ENCODE measurements around the gene ACTR3. TPM values are rescaled to one million over a fixed set of nuclear protein-coding genes. Genes with fewer than 3 reads are reported as not detected.

ACTR3 gene
- total and polyA plus RNA-seq, 2 experiments from 2014 or later, result 63.7 to 137 TPM

GRCh38 chr2:113967272-113967671, 77.4 kb downstream of the ACTR3 start:
- no peaks in the 10 kb centered on the region for H3K9me3 Mint-ChIP-seq
- Histone ChIP-seq H2AFZ (no peak overlapping the region), H3K4me3 (no peak overlapping the region), H3K79me2 (replicated peaks; ENCODE audit: insufficient read depth) (no peaks in the 10 kb centered on the region), H3F3A (replicated peaks; ENCODE audit: low read depth) (no peaks in the 10 kb centered on the region), H3K9me2 (ENCODE audit: insufficient read depth) (no peaks in the 10 kb centered on the region), H3K36me3 (ENCODE audit: insufficient read depth) (no peaks in the 10 kb centered on the region), H3K27ac (ENCODE audit: low read depth) (no peak overlapping the region), H3K27me3 (ENCODE audit: insufficient read depth) (no peaks in the 10 kb centered on the region), H3K4me1 (ENCODE audit: insufficient read depth) (no peaks in the 10 kb centered on the region), H3K4me2 (no peak overlapping the region), H4K20me1 (replicated peaks; ENCODE audit: insufficient read depth) (peaks cover 6% of the 10 kb centered on the region; the same call in 1 of the 2 replicates)
- no peaks in the 10 kb centered on the region for H3K36me3 Mint-ChIP-seq (ENCODE audit: low read depth)
- ATAC-seq, result no peak
- no peak overlapping the region for H3K27ac Mint-ChIP-seq
- H3K4me1 Mint-ChIP-seq, result peaks cover 3% of the 10 kb centered on the region; the same call in 2 of the 3 replicates
- DNase-seq (ENCODE audit: low spot score), result no peak
- no peaks in the 10 kb centered on the region for H3K27me3 Mint-ChIP-seq (ENCODE audit: insufficient read depth, low read depth, poor library complexity)
- TF ChIP-seq REST (IDR thresholded peaks at IDR 0.05; ENCODE audit: unreplicated experiment) (no peak), POLR2AphosphoS5 (IDR thresholded peaks at IDR 0.05; ENCODE audit: low read depth) (no peak)
- no peak overlapping the region for H3K4me3 Mint-ChIP-seq

GRCh38 chr2:113972766-113973165, 82.9 kb downstream of the ACTR3 start:
- DNase-seq (ENCODE audit: low spot score) (no peak), ATAC-seq (no peak)
- Mint-ChIP-seq H3K27ac (no peak overlapping the region), H3K36me3 (ENCODE audit: low read depth) (peaks cover 5% of the 10 kb centered on the region; the same call in 2 of the 3 replicates), H3K27me3 (ENCODE audit: insufficient read depth, low read depth, poor library complexity) (peaks cover 5% of the 10 kb centered on the region), H3K4me1 (no peaks in the 10 kb centered on the region), H3K4me3 (no peak overlapping the region), H3K9me3 (peaks cover 15% of the 10 kb centered on the region)
- no peak overlapping the region for H3K27ac ChIP-seq (ENCODE audit: low read depth)
- H3K27me3 ChIP-seq (ENCODE audit: insufficient read depth), result no peaks in the 10 kb centered on the region
- no peaks in the 10 kb centered on the region for H4K20me1 ChIP-seq (replicated peaks; ENCODE audit: insufficient read depth)
- no peak overlapping the region for H3K4me2 ChIP-seq
- no peaks in the 10 kb centered on the region for H3K36me3 ChIP-seq (ENCODE audit: insufficient read depth)
- no peaks in the 10 kb centered on the region for H3K4me1 ChIP-seq (ENCODE audit: insufficient read depth)
- no peaks in the 10 kb centered on the region for H3F3A ChIP-seq (replicated peaks; ENCODE audit: low read depth)
- H3K4me3 ChIP-seq, result no peak overlapping the region
- H2AFZ ChIP-seq, result no peak overlapping the region
- H3K79me2 ChIP-seq (replicated peaks; ENCODE audit: insufficient read depth), result no peaks in the 10 kb centered on the region
- H3K9me2 ChIP-seq (ENCODE audit: insufficient read depth), result no peaks in the 10 kb centered on the region
- no peak for TF ChIP-seq CREB1 (CRISPR knock-in tag; IDR thresholded peaks at IDR 0.05; ENCODE audit: low read depth)
- no peak for TF ChIP-seq ZNF462 (CRISPR knock-in tag; IDR thresholded peaks at IDR 0.05)
- TF ChIP-seq STAT1 (IDR thresholded peaks at IDR 0.05; ENCODE audit: unreplicated experiment), result no peak
- TF ChIP-seq REST (IDR thresholded peaks at IDR 0.05; ENCODE audit: unreplicated experiment), result no peak
- no peak for TF ChIP-seq ZNF114 (CRISPR knock-in tag; IDR thresholded peaks at IDR 0.05)
- no peak for TF ChIP-seq ETS1 (IDR thresholded peaks at IDR 0.05)

All from GM23338 (cell line).